Measurements from ENCODE around the gene RER1. TPM values are rescaled to one million over a fixed set of nuclear protein-coding genes. Genes with fewer than 3 reads are reported as not detected.
A peak's percentile ranks its signal among the peaks of the same experiment; 100 is the strongest.

RER1 gene
- total and polyA plus RNA-seq, 11 donors = 43.3 to 124 (median 78.3) TPM

DNA sequence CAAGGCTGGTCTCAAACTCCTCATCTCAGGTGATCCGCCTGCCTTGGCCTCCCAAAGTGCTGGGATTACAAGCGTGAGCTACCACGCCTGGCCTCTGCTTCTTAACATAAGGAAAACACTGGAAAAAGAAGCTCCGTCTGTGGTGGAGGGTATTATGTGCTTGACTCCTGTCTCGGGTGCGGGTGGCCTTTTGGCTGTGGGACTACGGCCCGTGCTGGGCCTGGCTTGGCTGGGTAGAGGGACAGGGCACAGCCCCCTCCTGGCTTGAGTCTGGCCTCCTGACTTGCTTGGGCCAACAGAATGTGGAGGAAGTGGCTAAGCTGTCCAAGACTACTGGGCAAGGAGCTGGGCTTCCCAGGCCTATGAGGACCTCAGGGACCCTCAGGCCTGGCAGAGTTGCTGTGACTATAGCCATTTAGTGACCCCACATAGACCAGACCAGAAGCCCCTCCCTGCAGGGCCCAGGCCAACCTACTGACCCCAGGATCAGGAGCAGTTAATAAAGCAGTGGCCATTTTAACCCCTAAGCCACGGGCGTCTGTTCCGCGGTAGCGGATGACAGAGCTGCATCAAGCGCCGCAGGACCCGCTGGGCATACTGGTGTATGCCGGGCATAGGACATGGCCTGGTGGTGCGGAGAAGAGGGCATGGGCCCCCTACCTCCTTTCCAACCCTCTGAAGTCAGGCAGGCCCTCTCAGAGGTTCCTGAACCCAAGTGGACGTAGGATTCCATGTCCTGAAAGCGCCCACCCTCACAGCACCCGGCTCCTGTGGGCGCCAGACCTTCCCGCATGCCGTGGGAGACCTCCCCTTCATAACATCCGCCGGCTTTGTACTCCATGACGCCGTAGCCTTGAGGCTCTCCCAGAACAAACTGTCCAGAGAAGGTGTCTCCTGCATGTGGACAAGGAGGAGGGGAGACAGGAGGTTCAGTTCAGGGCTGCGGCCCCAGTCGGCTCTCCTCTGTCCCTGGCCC is 4.7 kb upstream of the RER1 start:
- Histone ChIP-seq H3K27me3 (no peaks in the 10 kb centered on the region), H3K27ac (no peak overlapping the region), H3K4me3 (no peak overlapping the region), H3K9me3 (no peaks in the 10 kb centered on the region), H3K36me3 (peaks cover 0 to 5% (median 0%) of the 10 kb centered on the region in 9 donors), H3K4me1 (peaks cover 0 to 16% (median 10%) of the 10 kb centered on the region in 12 donors)
- WGBS, 4 donors = 95 to 98% (median 96%) methylated on average over 29 to 30 of the region's 30 CpGs
- TF ChIP-seq, protein P1, sequence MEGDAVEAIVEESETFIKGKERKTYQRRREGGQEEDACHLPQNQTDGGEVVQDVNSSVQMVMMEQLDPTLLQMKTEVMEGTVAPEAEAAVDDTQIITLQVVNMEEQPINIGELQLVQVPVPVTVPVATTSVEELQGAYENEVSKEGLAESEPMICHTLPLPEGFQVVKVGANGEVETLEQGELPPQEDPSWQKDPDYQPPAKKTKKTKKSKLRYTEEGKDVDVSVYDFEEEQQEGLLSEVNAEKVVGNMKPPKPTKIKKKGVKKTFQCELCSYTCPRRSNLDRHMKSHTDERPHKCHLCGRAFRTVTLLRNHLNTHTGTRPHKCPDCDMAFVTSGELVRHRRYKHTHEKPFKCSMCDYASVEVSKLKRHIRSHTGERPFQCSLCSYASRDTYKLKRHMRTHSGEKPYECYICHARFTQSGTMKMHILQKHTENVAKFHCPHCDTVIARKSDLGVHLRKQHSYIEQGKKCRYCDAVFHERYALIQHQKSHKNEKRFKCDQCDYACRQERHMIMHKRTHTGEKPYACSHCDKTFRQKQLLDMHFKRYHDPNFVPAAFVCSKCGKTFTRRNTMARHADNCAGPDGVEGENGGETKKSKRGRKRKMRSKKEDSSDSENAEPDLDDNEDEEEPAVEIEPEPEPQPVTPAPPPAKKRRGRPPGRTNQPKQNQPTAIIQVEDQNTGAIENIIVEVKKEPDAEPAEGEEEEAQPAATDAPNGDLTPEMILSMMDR (IDR thresholded peaks at IDR 0.05) = no peak
- no peak for TF ChIP-seq POLR2A (IDR thresholded peaks at IDR 0.05)
- ATAC-seq (no peak), DNase-seq (peak in 3 of 5 donors; percentile 21 to 44 (median 31))
- intact Hi-C loops (cut with DNase I) = loop anchor here in 1 of 10 donors (5.0 kb wide), 1 partner anchor 70 kb away; no protein-coding TSS in a partner anchor

DNA sequence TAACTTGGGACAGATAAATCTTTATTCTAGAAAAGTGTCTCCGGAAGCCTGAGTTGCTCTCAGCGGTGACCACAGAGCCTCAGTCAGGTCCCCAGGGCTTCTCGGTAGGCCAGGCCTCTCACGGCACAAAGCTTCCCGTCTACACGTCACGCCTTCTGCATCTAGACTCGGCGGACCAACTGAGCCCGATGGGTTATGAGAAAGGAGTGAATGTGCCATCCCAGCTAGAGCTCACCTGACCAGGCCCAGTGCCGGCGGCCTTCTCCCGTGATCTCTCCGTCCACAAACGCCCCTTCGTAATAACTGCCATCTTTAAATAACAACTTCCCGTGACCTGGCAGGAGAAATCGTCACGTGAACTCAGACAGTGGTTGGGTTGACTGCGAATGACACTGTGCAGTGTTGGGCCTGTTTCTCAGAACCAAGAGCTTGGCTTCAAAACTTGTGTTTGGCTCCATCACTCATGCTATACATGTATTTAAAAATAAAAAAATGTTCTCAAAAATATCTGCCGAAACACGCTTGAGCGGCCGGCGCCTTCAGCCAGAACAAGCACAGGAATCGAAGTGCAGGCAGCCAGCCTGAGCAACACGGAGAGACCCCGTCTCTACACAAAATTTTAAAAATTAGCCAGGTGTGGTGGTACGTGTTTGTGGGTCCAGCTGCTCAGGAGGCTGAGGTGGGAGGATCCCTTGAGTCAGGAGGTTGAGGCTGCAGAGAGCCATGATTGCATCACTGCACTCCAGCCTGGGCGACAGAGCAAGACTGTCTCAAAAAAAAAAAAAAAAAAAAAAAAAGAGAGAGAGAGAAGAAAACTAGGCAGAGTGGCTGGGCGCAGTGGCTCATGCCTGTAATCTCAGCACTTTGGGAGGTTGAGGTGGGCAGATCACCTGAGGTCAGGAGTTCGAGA is 3.4 kb upstream of the RER1 start:
- TF ChIP-seq, protein P1 (IDR thresholded peaks at IDR 0.05) = no peak
- no peak for TF ChIP-seq POLR2A (IDR thresholded peaks at IDR 0.05)
- Histone ChIP-seq H3K4me3 (no peak overlapping the region), H3K9me3 (no peaks in the 10 kb centered on the region), H3K27me3 (no peaks in the 10 kb centered on the region), H3K27ac (no peak overlapping the region), H3K36me3 (peaks cover 0 to 10% (median 0%) of the 10 kb centered on the region in 9 donors), H3K4me1 (peaks cover 5 to 26% (median 18%) of the 10 kb centered on the region in 12 donors)
- peak in 3 of 5 donors; percentile 13 to 40 (median 21) for DNase-seq
- intact Hi-C loops (cut with DNase I) = loop anchor here in 1 of 10 donors (5.0 kb wide), 1 partner anchor 71 kb away; no protein-coding TSS in a partner anchor
- no peak for ATAC-seq
- WGBS, 4 donors = 93 to 96% (median 94%) methylated on average over 32 of the region's 32 CpGs

DNA sequence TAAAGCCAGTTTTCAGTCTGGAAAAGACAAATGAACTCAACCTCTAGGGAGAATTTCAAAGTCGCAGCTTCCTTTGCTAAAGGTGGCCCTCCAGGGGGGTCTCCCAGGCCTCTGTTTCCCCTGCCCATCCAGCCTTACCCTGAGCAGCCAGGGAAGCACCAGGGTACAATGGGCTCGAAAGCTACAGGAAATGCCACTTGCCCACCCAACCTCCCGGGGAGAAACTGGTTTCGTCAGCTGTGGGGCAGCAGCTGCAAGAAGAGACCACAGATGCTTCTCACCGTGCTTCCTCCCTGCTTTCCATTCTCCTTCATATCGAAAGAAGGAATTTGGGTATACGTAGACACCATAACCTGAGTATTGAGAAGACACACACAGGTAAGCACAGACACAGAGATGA is 2.0 kb upstream of the RER1 start:
- Histone ChIP-seq H3K4me3 (no peak overlapping the region), H3K4me1 (peaks cover 5 to 40% (median 26%) of the 10 kb centered on the region in 12 donors), H3K9me3 (no peaks in the 10 kb centered on the region), H3K36me3 (peaks cover 0 to 24% (median 8%) of the 10 kb centered on the region in 9 donors), H3K27ac (no peak overlapping the region), H3K27me3 (no peaks in the 10 kb centered on the region)
- intact Hi-C loops (cut with DNase I) = loop anchor here in 2 of 10 donors (5.0 kb wide), 2 partner anchors 72 to 257 kb away; no protein-coding TSS in a partner anchor
- DNase-seq (peak in 1 of 5 donors; percentile 13), ATAC-seq (no peak)
- 86 to 94% (median 90%) methylated on average over 7 of the region's 7 CpGs for WGBS, 4 donors
- no peak for TF ChIP-seq POLR2A (IDR thresholded peaks at IDR 0.05)

DNA sequence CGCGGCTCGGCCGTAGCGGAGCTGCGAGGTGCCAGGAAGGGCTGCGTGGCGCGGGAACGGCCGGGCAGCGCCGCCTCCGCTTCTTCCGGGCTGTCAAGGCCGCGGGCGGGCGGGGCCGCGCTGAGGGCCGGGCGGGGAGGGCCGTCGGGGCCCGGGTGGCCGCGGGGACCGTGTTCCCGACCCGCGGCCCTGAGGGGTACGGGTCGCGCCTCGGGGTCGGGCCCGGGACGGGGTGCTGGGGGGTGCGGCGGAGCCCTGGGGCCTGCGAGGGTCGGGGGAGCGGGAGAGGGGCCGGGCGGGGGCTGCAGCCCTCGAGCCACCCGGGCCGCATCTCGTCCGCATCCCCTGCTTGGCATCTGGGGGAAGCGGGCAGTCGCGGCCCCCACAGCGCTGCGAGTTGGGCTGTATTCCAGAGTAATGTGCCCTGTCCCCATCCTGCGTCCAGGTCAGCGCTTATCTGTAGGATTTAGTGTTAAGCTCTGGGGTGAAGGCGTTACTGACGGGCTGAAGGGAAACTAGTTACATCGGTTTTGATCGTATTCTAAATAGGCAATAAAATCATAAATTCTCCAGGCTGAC is 379 bp downstream of the RER1 start:
- Histone ChIP-seq H3K27me3 (no peaks in the 10 kb centered on the region), H3K36me3 (peaks cover 0 to 45% (median 23%) of the 10 kb centered on the region in 9 donors), H3K4me1 (peaks cover 5 to 48% (median 26%) of the 10 kb centered on the region in 12 donors), H3K4me3 (peak overlapping the region; percentile 66 to 99 (median 84)), H3K9me3 (no peaks in the 10 kb centered on the region), H3K27ac (peak overlapping the region; percentile 60 to 95 (median 84))
- TF ChIP-seq, protein P1 (IDR thresholded peaks at IDR 0.05) = no peak
- no peak for TF ChIP-seq POLR2A (IDR thresholded peaks at IDR 0.05)
- DNase-seq (no peak), ATAC-seq (peak in 2 of 4 donors; percentile 27 to 34)
- WGBS, 4 donors = 0 to 1% (median 0%) methylated on average over 9 to 62 of the region's 62 CpGs
- intact Hi-C loops (cut with DNase I) = loop anchor here in 1 of 10 donors (5.0 kb wide), 1 partner anchor 260 kb away; no protein-coding TSS in a partner anchor

All from heart left ventricle (tissue), 16 donors.